T-helper 1 cell treated with Interleukin-12 subunit alpha and Interleukin-12 subunit beta and Interleukin-4 antibody, amounts not matched to agents 30 ng/mL and 1 ng/mL, for 36 hours (primary cell): ENCODE data around the gene IGF2R. TPM values are rescaled to one million over a fixed set of nuclear protein-coding genes. Genes with fewer than 3 reads are reported as not detected.

ENCODE experiments used
- intact Hi-C: fragments of 100-400 bp; cut with micrococcal nuclease; formaldehyde crosslinking; loops from one replicate; pipeline ENCODE4 v1.15.1; 2024
- total RNA-seq: library from RNA; stranded (reverse); gene quantifications from 2 replicates; pipeline ENCODE4 v1.2.3, GENCODE V29; 2022

IGF2R gene
- total RNA-seq, 1 donor from 2014 or later: 95.3 TPM

GRCh38 chr6:159973951-159974350 is 5.1 kb downstream of the IGF2R start:
- intact Hi-C loops: loop anchor here (1.0 to 10.0 kb wide), 6 partner anchors 8 to 1301 kb away; partner anchors contain the start of genes AGPAT4, MAP3K4 and TAGAP

GRCh38 chr6:159974932-159975331 is 6.0 kb downstream of the IGF2R start:
- intact Hi-C loops: loop anchor here (1.0 to 10.0 kb wide), 6 partner anchors 7 to 1300 kb away; partner anchors contain the start of genes AGPAT4, MAP3K4 and TAGAP

GRCh38 chr6:159976686-159977254 is 7.9 kb downstream of the IGF2R start:
- intact Hi-C loops: loop anchor here (10.0 kb wide), 3 partner anchors 932 to 1298 kb away; partner anchors contain the start of genes AGPAT4 and TAGAP

GRCh38 chr6:159977255-159977903 is 8.5 kb downstream of the IGF2R start:
- intact Hi-C loops: loop anchor here (10.0 kb wide), 3 partner anchors 933 to 1297 kb away; partner anchors contain the start of genes AGPAT4 and TAGAP

GRCh38 chr6:159977904-159978268 is 9.0 kb downstream of the IGF2R start:
- intact Hi-C loops: loop anchor here (2.0 to 10.0 kb wide), 4 partner anchors 187 to 1297 kb away; partner anchors contain the start of genes AGPAT4, MRPL18 and TAGAP

GRCh38 chr6:159978291-159979135 is 9.6 kb downstream of the IGF2R start:
- intact Hi-C loops: loop anchor here (1.0 to 10.0 kb wide), 5 partner anchors 8 to 1296 kb away; partner anchors contain the start of genes AGPAT4, MRPL18 and TAGAP

GRCh38 chr6:159979136-159979874 is 10.4 kb downstream of the IGF2R start:
- intact Hi-C loops: loop anchor here (1.0 to 10.0 kb wide), 5 partner anchors 9 to 1295 kb away; partner anchors contain the start of genes AGPAT4, MRPL18 and TAGAP

- intact Hi-C loops: loop anchor here (5.0 kb wide), 1 partner anchor 542 kb away; no protein-coding TSS in a partner anchor
These were observed 11.6 kb downstream of the IGF2R start for GRCh38 chr6:159980474-159980873.

- intact Hi-C loops: loop anchor here (5.0 kb wide), 1 partner anchor 541 kb away; no protein-coding TSS in a partner anchor
These were observed 12.2 kb downstream of the IGF2R start for GRCh38 chr6:159981071-159981402.

- intact Hi-C loops: loop anchor here (1.0 to 5.0 kb wide), 3 partner anchors 7 to 541 kb away; no protein-coding TSS in a partner anchor
These were observed 12.7 kb downstream of the IGF2R start for GRCh38 chr6:159981403-159982245.

- intact Hi-C loops: loop anchor here (1.0 to 5.0 kb wide), 4 partner anchors 9 to 539 kb away; no protein-coding TSS in a partner anchor
These were observed 14.0 kb downstream of the IGF2R start for GRCh38 chr6:159982731-159983506.

- intact Hi-C loops: loop anchor here (1.0 to 5.0 kb wide), 4 partner anchors 15 to 539 kb away; no protein-coding TSS in a partner anchor
These were observed 14.8 kb downstream of the IGF2R start for GRCh38 chr6:159983641-159984080.

- intact Hi-C loops: loop anchor here (2.0 to 5.0 kb wide), 2 partner anchors 14 to 538 kb away; no protein-coding TSS in a partner anchor
These were observed 15.4 kb downstream of the IGF2R start for GRCh38 chr6:159984268-159984786.

GRCh38 chr6:159985296-159985945 is 16.5 kb downstream of the IGF2R start:
- intact Hi-C loops: loop anchor here (2.0 kb wide), 1 partner anchor 13 kb away; no protein-coding TSS in a partner anchor

GRCh38 chr6:159988983-159989454 is 20.1 kb downstream of the IGF2R start:
- intact Hi-C loops: no loop called here

- intact Hi-C loops: no loop called here
These were observed 20.9 kb downstream of the IGF2R start for GRCh38 chr6:159989492-159990480.
